GM06990 (cell line): Measurements from ENCODE around the gene RBM33.

Experiments used
- DNase-seq: peaks from one replicate; pipeline ENCODE4 v3.0.0-alpha.2; 2011; ENCODE audit not compliant: insufficient read length; ENCODE audit errors: extremely low read depth
- H3K27me3 ChIP-seq: replicated peaks from 2 replicates; pipeline ENCODE4 v1.6.0; 2011; ENCODE audit warnings: low read length; ENCODE audit not compliant: control insufficient read depth, insufficient read depth
- H3K36me3 ChIP-seq: 2 replicates; pipeline ENCODE4 v1.5.1; 2011; ENCODE audit warnings: low read length; ENCODE audit not compliant: control insufficient read depth, insufficient read depth
- H3K4me3 ChIP-seq: replicated peaks from 2 replicates; pipeline ENCODE4 v1.5.1; 2011; ENCODE audit warnings: low read depth, mild to moderate bottlenecking, control low read depth, low read length
- CTCF ChIP-seq: IDR thresholded peaks from 2 replicates; pipeline ENCODE4 v1.5.1; 2011; ENCODE audit warnings: low read length, control low read depth, mild to moderate bottlenecking, inconsistent platforms; ENCODE audit not compliant: insufficient read depth, poor library complexity, severe bottlenecking

Gene RBM33

GRCh38 chr7:155798673-155799439, 154.4 kb downstream of the RBM33 start:
- no peaks in the 10 kb centered on the region; the same call in none of the 2 replicates for H3K27me3 ChIP-seq

GRCh38 chr7:155799514-155799913, 155.1 kb downstream of the RBM33 start:
- H3K27me3 ChIP-seq = no peaks in the 10 kb centered on the region; the same call in none of the 2 replicates
- no peak for TF ChIP-seq CTCF
- no peak overlapping the region for H3K4me3 ChIP-seq
- H3K36me3 ChIP-seq = no peaks in the 10 kb centered on the region
- no peak for DNase-seq

More at GRCh38 chr7:155798673-155799439, 154.4 kb downstream of the RBM33 start:
- H3K4me3 ChIP-seq = no peak overlapping the region
- H3K36me3 ChIP-seq = no peaks in the 10 kb centered on the region
- DNase-seq = no peak
- no peak for TF ChIP-seq CTCF

GRCh38 chr7:155800301-155800700, 155.8 kb downstream of the RBM33 start:
- H3K27me3 ChIP-seq = no peaks in the 10 kb centered on the region; the same call in none of the 2 replicates
- H3K4me3 ChIP-seq = no peak overlapping the region
- no peak for DNase-seq
- TF ChIP-seq CTCF = no peak
- no peaks in the 10 kb centered on the region for H3K36me3 ChIP-seq

GRCh38 chr7:155800741-155801267, 156.3 kb downstream of the RBM33 start:
- no peak for TF ChIP-seq CTCF
- H3K36me3 ChIP-seq = no peaks in the 10 kb centered on the region
- no peak for DNase-seq
- H3K27me3 ChIP-seq = no peaks in the 10 kb centered on the region; the same call in none of the 2 replicates
- no peak overlapping the region for H3K4me3 ChIP-seq

GRCh38 chr7:155802291-155802690, 157.8 kb downstream of the RBM33 start:
- H3K36me3 ChIP-seq = no peaks in the 10 kb centered on the region
- TF ChIP-seq CTCF = no peak
- no peaks in the 10 kb centered on the region; the same call in none of the 2 replicates for H3K27me3 ChIP-seq
- DNase-seq = no peak
- H3K4me3 ChIP-seq = no peak overlapping the region
